Fibroblast of lung (primary cell): ENCODE results near the gene TMEM117. TPM values are rescaled to one million over a fixed set of nuclear protein-coding genes. Genes with fewer than 3 reads are reported as not detected.

Experiments
- DNase-seq, 2 donors: peaks; one replicate each; pipeline versions ENCODE4 v3.0.0 to v3.0.0-alpha.2; 2010; ENCODE audit warnings: low read depth in 2 of 2
- H2AFZ ChIP-seq: 2 replicates; pipeline ENCODE4 v1.5.1; 2012; ENCODE audit warnings: low read length, control low read depth, inconsistent platforms
- H3K27ac ChIP-seq: 2 replicates; pipeline ENCODE4 v1.5.1; 2011; ENCODE audit warnings: low read length, control low read depth; ENCODE audit not compliant: insufficient read depth
- H3K27me3 ChIP-seq: 2 replicates; pipeline ENCODE4 v1.5.1; 2011; ENCODE audit warnings: mild to moderate bottlenecking, low read length; ENCODE audit not compliant: control insufficient read depth, insufficient read depth
- H3K36me3 ChIP-seq: 2 replicates; pipeline ENCODE4 v1.5.1; 2011; ENCODE audit warnings: low read length; ENCODE audit not compliant: control insufficient read depth, insufficient read depth
- H3K4me1 ChIP-seq: 2 replicates; pipeline ENCODE4 v1.5.1; 2011; ENCODE audit warnings: low read length; ENCODE audit not compliant: control insufficient read depth, insufficient read depth; ENCODE audit errors: extremely low read depth
- H3K4me2 ChIP-seq: 2 replicates; pipeline ENCODE4 v1.5.1; 2011; ENCODE audit warnings: low read length, control low read depth; ENCODE audit not compliant: insufficient read depth; ENCODE audit errors: extremely low read depth
- H3K4me3 ChIP-seq, 4 experiments: fragments of 200-600 bp in 1 of 4; sonication (generic) in 1 of 4; replicated peaks in 1 of 4; 2 replicates each; pipeline ENCODE4 v1.5.1; 2011 to 2016; ENCODE audit warnings: low read length in 4 of 4, low read depth in 3 of 4, mild to moderate bottlenecking in 3 of 4, control low read depth in 2 of 4, inconsistent platforms in 1 of 4, mixed read lengths in 1 of 4; ENCODE audit not compliant: insufficient read depth in 1 of 4; ENCODE audit errors: control extremely low read depth in 1 of 4
- H3K79me2 ChIP-seq: 2 replicates; pipeline ENCODE4 v1.5.1; 2012; ENCODE audit warnings: mild to moderate bottlenecking, low read length, inconsistent platforms; ENCODE audit not compliant: control insufficient read depth, insufficient read depth
- H3K9ac ChIP-seq: 2 replicates; pipeline ENCODE4 v1.5.1; 2011; ENCODE audit warnings: mild to moderate bottlenecking, low read length, control low read depth; ENCODE audit not compliant: insufficient read depth
- H3K9me3 ChIP-seq: 2 replicates; pipeline ENCODE4 v1.5.1; 2012; ENCODE audit warnings: low read depth, low read length; ENCODE audit not compliant: control insufficient read depth, insufficient read depth
- H4K20me1 ChIP-seq: 2 replicates; pipeline ENCODE4 v1.5.1; 2011; ENCODE audit warnings: low read length; ENCODE audit not compliant: control insufficient read depth, insufficient read depth; ENCODE audit errors: extremely low read depth
- EZH2 ChIP-seq: IDR thresholded peaks from 2 replicates; pipeline ENCODE4 v1.5.1; 2012; ENCODE audit warnings: low read length, control low read depth, mild to moderate bottlenecking; ENCODE audit errors: missing control alignments
- polyA plus RNA-seq, 2 donors: library from polyadenylated mRNA; depleted of rRNA in 1 of 2; stranded (reverse) in 1 of 2; unstranded in 1 of 2; fragments of >200 nt; gene quantifications; 2 replicates each; pipeline ENCODE4 v1.2.1, GENCODE V29; 2011 to 2012; ENCODE audit warnings: missing spikeins in 1 of 2
- total RNA-seq: library from RNA; depleted of rRNA; stranded (reverse); fragments of >200 nt; gene quantifications from 2 replicates; pipeline ENCODE4 v1.2.1, GENCODE V29; 2014
- TF ChIP-seq, protein P1 (sequence below), 2 donors: IDR thresholded peaks in 1 of 2; conservative IDR thresholded peaks in 1 of 2; 1 replicate in 1 of 2; 2 replicates in 1 of 2; pipeline ENCODE4 v1.5.1; 2011 to 2012; ENCODE audit warnings: low read length in 2 of 2, control low read depth in 1 of 2, inconsistent platforms in 1 of 2, low read depth in 1 of 2, mild to moderate bottlenecking in 1 of 2

The TMEM117 gene
- total and polyA plus RNA-seq, 2 donors (not counting 1 experiment from before 2014, with no cell fraction given): 7.6 to 7.8 TPM

GRCh38 chr12:44405297-44405696, 569.4 kb downstream of the TMEM117 start:
- TF ChIP-seq, protein P1, sequence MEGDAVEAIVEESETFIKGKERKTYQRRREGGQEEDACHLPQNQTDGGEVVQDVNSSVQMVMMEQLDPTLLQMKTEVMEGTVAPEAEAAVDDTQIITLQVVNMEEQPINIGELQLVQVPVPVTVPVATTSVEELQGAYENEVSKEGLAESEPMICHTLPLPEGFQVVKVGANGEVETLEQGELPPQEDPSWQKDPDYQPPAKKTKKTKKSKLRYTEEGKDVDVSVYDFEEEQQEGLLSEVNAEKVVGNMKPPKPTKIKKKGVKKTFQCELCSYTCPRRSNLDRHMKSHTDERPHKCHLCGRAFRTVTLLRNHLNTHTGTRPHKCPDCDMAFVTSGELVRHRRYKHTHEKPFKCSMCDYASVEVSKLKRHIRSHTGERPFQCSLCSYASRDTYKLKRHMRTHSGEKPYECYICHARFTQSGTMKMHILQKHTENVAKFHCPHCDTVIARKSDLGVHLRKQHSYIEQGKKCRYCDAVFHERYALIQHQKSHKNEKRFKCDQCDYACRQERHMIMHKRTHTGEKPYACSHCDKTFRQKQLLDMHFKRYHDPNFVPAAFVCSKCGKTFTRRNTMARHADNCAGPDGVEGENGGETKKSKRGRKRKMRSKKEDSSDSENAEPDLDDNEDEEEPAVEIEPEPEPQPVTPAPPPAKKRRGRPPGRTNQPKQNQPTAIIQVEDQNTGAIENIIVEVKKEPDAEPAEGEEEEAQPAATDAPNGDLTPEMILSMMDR (conservative IDR thresholded peaks at IDR 0.05 in 1 of 2, IDR thresholded peaks at IDR 0.05 in 1 of 2; ENCODE audit: low read depth in 1 of 2, low read length in 2 of 2): no peak
- H3K9ac ChIP-seq: no peak overlapping the region
- no peaks in the 10 kb centered on the region for H3K36me3 ChIP-seq
- no peaks in the 10 kb centered on the region for H3K27me3 ChIP-seq
- H3K9me3 ChIP-seq: no peaks in the 10 kb centered on the region
- H3K4me1 ChIP-seq: no peaks in the 10 kb centered on the region
- no peak overlapping the region for H2AFZ ChIP-seq
- H3K4me3 ChIP-seq: no peak overlapping the region
- no peak for DNase-seq
- H3K79me2 ChIP-seq: no peaks in the 10 kb centered on the region
- no peak overlapping the region for H3K27ac ChIP-seq
- no peak overlapping the region for H3K4me2 ChIP-seq
- H4K20me1 ChIP-seq: no peaks in the 10 kb centered on the region

DNA sequence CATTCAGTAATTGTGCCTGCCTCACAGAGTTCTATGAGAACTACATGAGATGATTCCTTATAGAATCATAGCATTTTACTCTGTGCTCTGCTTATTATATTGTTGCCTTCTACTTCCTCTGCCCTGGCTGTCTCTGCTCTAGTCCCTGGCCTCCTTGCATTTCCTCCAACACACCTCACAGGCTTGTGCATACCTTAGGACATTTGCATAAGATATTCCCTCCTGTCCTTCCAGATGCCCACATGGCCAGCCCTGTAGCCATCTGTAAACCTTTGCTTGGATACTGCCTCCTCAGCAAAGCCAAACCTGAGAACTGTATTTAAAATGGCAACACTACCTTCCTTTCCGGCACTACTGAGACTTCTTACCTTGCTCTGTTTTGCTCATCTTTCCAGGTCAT, 586.7 kb downstream of the TMEM117 start:
- Histone ChIP-seq H3K4me1 (no peaks in the 10 kb centered on the region), H3K9me3 (no peaks in the 10 kb centered on the region), H3K36me3 (no peaks in the 10 kb centered on the region), H3K79me2 (no peaks in the 10 kb centered on the region), H3K9ac (no peak overlapping the region), H3K4me2 (no peak overlapping the region), H4K20me1 (no peaks in the 10 kb centered on the region), H2AFZ (no peak overlapping the region), H3K27me3 (no peaks in the 10 kb centered on the region), H3K4me3 (no peak overlapping the region), H3K27ac (no peak overlapping the region)
- no peak for DNase-seq
- TF ChIP-seq, protein P1 (conservative IDR thresholded peaks at IDR 0.05 in 1 of 2, IDR thresholded peaks at IDR 0.05 in 1 of 2; ENCODE audit: low read depth in 1 of 2, low read length in 2 of 2): no peak
- TF ChIP-seq EZH2: no peak

- H3K4me1 ChIP-seq: no peaks in the 10 kb centered on the region
- no peak overlapping the region for H3K9ac ChIP-seq
- no peak for DNase-seq
- no peak overlapping the region for H3K27ac ChIP-seq
- no peak overlapping the region for H2AFZ ChIP-seq
- no peak overlapping the region for H3K4me2 ChIP-seq
- no peaks in the 10 kb centered on the region for H4K20me1 ChIP-seq
- no peaks in the 10 kb centered on the region for H3K79me2 ChIP-seq
- H3K9me3 ChIP-seq: no peaks in the 10 kb centered on the region
- TF ChIP-seq, protein P1 (conservative IDR thresholded peaks at IDR 0.05 in 1 of 2, IDR thresholded peaks at IDR 0.05 in 1 of 2; ENCODE audit: low read depth in 1 of 2, low read length in 2 of 2): no peak
- no peak for TF ChIP-seq EZH2
- no peak overlapping the region for H3K4me3 ChIP-seq
- H3K36me3 ChIP-seq: no peaks in the 10 kb centered on the region
- no peaks in the 10 kb centered on the region for H3K27me3 ChIP-seq
These were observed 592.9 kb downstream of the TMEM117 start for GRCh38 chr12:44428825-44429224.
